Common myeloid progenitor, CD34-positive (primary cell): ENCODE results near the gene SLMAP.

Experiments
- CTCF ChIA-PET: fragments of 350-600 bp; sonication (Branson Sonifier 250); formaldehyde crosslinking; loops from one replicate; lab custom pipeline; 2021; ENCODE audit warnings: antibody characterized with exemption; lab: Charles Lee
- POLR2A ChIA-PET: fragments of 350-600 bp; sonication (Branson Sonifier 250); formaldehyde crosslinking; loops from one replicate; lab custom pipeline; 2021; ENCODE audit warnings: antibody characterized with exemption; lab: Charles Lee
- DNase-seq, 3 donors: peaks; one replicate each; pipeline versions ENCODE4 v3.0.0 to v3.0.0-alpha.2; 2013
- H3K27ac ChIP-seq, 2 experiments: 1 replicate in 1 of 2; 2 replicates in 1 of 2; pipeline ENCODE4 v1.7.0; 2013; ENCODE audit warnings: inconsistent platforms in 2 of 2, low read length in 2 of 2, mild to moderate bottlenecking in 2 of 2, low read depth in 1 of 2, moderate library complexity in 1 of 2; ENCODE audit not compliant: severe bottlenecking in 2 of 2, insufficient read depth in 1 of 2, poor library complexity in 1 of 2
- H3K27me3 ChIP-seq, 5 experiments: replicated peaks in 2 of 5; 1 replicate in 3 of 5; 2 replicates in 2 of 5; pipeline versions ENCODE4 v1.6.1 to v1.7.0; 2013; ENCODE audit warnings: low read length in 4 of 5, mild to moderate bottlenecking in 2 of 5, moderate library complexity in 2 of 5, inconsistent platforms in 1 of 5; ENCODE audit not compliant: insufficient read depth in 5 of 5, control insufficient read depth in 4 of 5
- H3K36me3 ChIP-seq, 4 experiments: 1 replicate in 2 of 4; 2 replicates in 2 of 4; pipeline versions ENCODE4 v1.6.1 to v1.7.0; 2013; ENCODE audit warnings: low read length in 3 of 4, control low read depth in 1 of 4, mild to moderate bottlenecking in 1 of 4; ENCODE audit not compliant: control insufficient read depth in 4 of 4, insufficient read depth in 4 of 4
- H3K4me1 ChIP-seq, 4 experiments: 1 replicate in 3 of 4; 2 replicates in 1 of 4; pipeline versions ENCODE4 v1.6.1 to v1.7.1; 2013; ENCODE audit warnings: low read length in 3 of 4, mild to moderate bottlenecking in 3 of 4, control low read depth in 1 of 4, inconsistent platforms in 1 of 4, moderate library complexity in 1 of 4; ENCODE audit not compliant: control insufficient read depth in 4 of 4, insufficient read depth in 4 of 4; ENCODE audit errors: control extremely low read depth in 1 of 4
- H3K4me3 ChIP-seq, 7 experiments: 1 replicate in 4 of 7; 2 replicates in 3 of 7; pipeline versions ENCODE4 v1.5.1 to v1.7.0; 2013; ENCODE audit warnings: mild to moderate bottlenecking in 7 of 7, low read length in 6 of 7, moderate library complexity in 6 of 7, inconsistent platforms in 2 of 7, low read depth in 2 of 7, control low read depth in 1 of 7; ENCODE audit not compliant: insufficient read depth in 4 of 7, control insufficient read depth in 1 of 7; ENCODE audit errors: extremely low read depth in 1 of 7
- H3K9me3 ChIP-seq, 5 experiments: 1 replicate in 4 of 5; 2 replicates in 1 of 5; pipeline versions ENCODE4 v1.6.1 to v1.7.1; 2013; ENCODE audit warnings: low read length in 4 of 5, mild to moderate bottlenecking in 2 of 5, inconsistent platforms in 1 of 5, low read depth in 1 of 5, moderate library complexity in 1 of 5; ENCODE audit not compliant: control insufficient read depth in 4 of 5, insufficient read depth in 2 of 5; ENCODE audit errors: control extremely low read depth in 1 of 5
- WGBS: methylation state at CpG from one replicate; pipeline ENCODE4 v1.1.5; 2013; ENCODE audit not compliant: insufficient coverage; 5-methylcytosine and 5-hydroxymethylcytosine counted together

SLMAP gene

GRCh38 chr3:57827757-57828156, 71.6 kb downstream of the SLMAP start:
- peaks cover 0 to 10% (median 4%) of the 10 kb centered on the region in 4 experiments for H3K36me3 ChIP-seq
- CTCF ChIA-PET = interaction anchor here (0.9 to 1.4 kb wide), 5 partner anchors 9 to 182 kb away, joined by 3 to 5 read pairs (median 3); no protein-coding TSS in a partner anchor
- no peaks in the 10 kb centered on the region for H3K27me3 ChIP-seq
- H3K4me1 ChIP-seq = peaks cover 0 to 8% (median 2%) of the 10 kb centered on the region in 4 experiments
- no peak for DNase-seq
- H3K4me3 ChIP-seq = no peak overlapping the region
- 100% methylated on average over 1 of the region's 4 CpGs for WGBS
- POLR2A ChIA-PET = no interaction called here
- no peaks in the 10 kb centered on the region for H3K9me3 ChIP-seq
- no peak overlapping the region for H3K27ac ChIP-seq

- H3K27ac ChIP-seq = no peak overlapping the region
- peaks cover 0 to 17% (median 4%) of the 10 kb centered on the region in 4 experiments for H3K36me3 ChIP-seq
- POLR2A ChIA-PET = no interaction called here
- H3K4me3 ChIP-seq = no peak overlapping the region
- CTCF ChIA-PET = interaction anchor here (1.0 to 1.8 kb wide), 3 partner anchors 18 to 162 kb away, joined by 3 to 6 read pairs (median 4); no protein-coding TSS in a partner anchor
- no peaks in the 10 kb centered on the region for H3K9me3 ChIP-seq
- DNase-seq = no peak
- no peaks in the 10 kb centered on the region for H3K4me1 ChIP-seq
- H3K27me3 ChIP-seq = no peaks in the 10 kb centered on the region
Measured at GRCh38 chr3:57832486-57832885, 76.4 kb downstream of the SLMAP start.

- ChIA-PET POLR2A (no interaction called here), CTCF (interaction anchor here (1.0 to 1.3 kb wide), 2 partner anchors 20 to 186 kb away, joined by 3 to 6 read pairs; no protein-coding TSS in a partner anchor)
Measured at GRCh38 chr3:57832900-57833313, 76.8 kb downstream of the SLMAP start.

GRCh38 chr3:57833763-57834162, 77.7 kb downstream of the SLMAP start:
- ChIA-PET CTCF (interaction anchor here (1.0 kb wide), 1 partner anchor 187 kb away, joined by 3 read pairs; no protein-coding TSS in a partner anchor), POLR2A (no interaction called here)
- 100% methylated on average over 1 of the region's 1 CpG for WGBS

More at GRCh38 chr3:57832900-57833313, 76.8 kb downstream of the SLMAP start:
- Histone ChIP-seq H3K36me3 (peaks cover 0 to 17% (median 4%) of the 10 kb centered on the region in 4 experiments), H3K27ac (no peak overlapping the region), H3K9me3 (no peaks in the 10 kb centered on the region), H3K4me3 (no peak overlapping the region), H3K4me1 (no peaks in the 10 kb centered on the region), H3K27me3 (no peaks in the 10 kb centered on the region)
- DNase-seq = no peak
- WGBS = no CpG with 5 or more reads among the region's 1 CpG

GRCh38 chr3:57837686-57838085, 81.6 kb downstream of the SLMAP start:
- Histone ChIP-seq H3K27ac (no peak overlapping the region), H3K27me3 (no peaks in the 10 kb centered on the region), H3K4me1 (no peaks in the 10 kb centered on the region), H3K36me3 (peaks cover 0 to 7% (median 2%) of the 10 kb centered on the region in 4 experiments), H3K4me3 (no peak overlapping the region), H3K9me3 (no peaks in the 10 kb centered on the region)
- 100% methylated on average over 1 of the region's 3 CpGs for WGBS
- ChIA-PET POLR2A (no interaction called here), CTCF (interaction anchor here (1.5 kb wide), 1 partner anchor 10 kb away, joined by 3 read pairs; no protein-coding TSS in a partner anchor)
- DNase-seq = no peak

More at GRCh38 chr3:57833763-57834162, 77.7 kb downstream of the SLMAP start:
- no peaks in the 10 kb centered on the region for H3K4me1 ChIP-seq
- peaks cover 0 to 17% (median 5%) of the 10 kb centered on the region in 4 experiments for H3K36me3 ChIP-seq
- H3K9me3 ChIP-seq = no peaks in the 10 kb centered on the region
- H3K4me3 ChIP-seq = no peak overlapping the region
- H3K27me3 ChIP-seq = no peaks in the 10 kb centered on the region
- no peak overlapping the region for H3K27ac ChIP-seq
- DNase-seq = no peak

GRCh38 chr3:57838627-57839026, 82.5 kb downstream of the SLMAP start:
- WGBS = 100% methylated on average over 3 of the region's 3 CpGs

GRCh38 chr3:57840473-57840872, 84.4 kb downstream of the SLMAP start:
- H3K4me1 ChIP-seq = no peaks in the 10 kb centered on the region
- no peak overlapping the region for H3K27ac ChIP-seq
- CTCF ChIA-PET = interaction anchor here (1.3 to 2.6 kb wide), 2 partner anchors 14 to 16 kb away, joined by 3 to 11 read pairs; no protein-coding TSS in a partner anchor
- H3K36me3 ChIP-seq = peaks cover 0 to 2% (median 1%) of the 10 kb centered on the region in 4 experiments
- POLR2A ChIA-PET = no interaction called here
- H3K27me3 ChIP-seq = no peaks in the 10 kb centered on the region
- DNase-seq = peak in 2 of 3 donors; percentile 38 to 52
- no CpG with 5 or more reads among the region's 1 CpG for WGBS
- no peak overlapping the region for H3K4me3 ChIP-seq
- H3K9me3 ChIP-seq = no peaks in the 10 kb centered on the region

More at GRCh38 chr3:57838627-57839026, 82.5 kb downstream of the SLMAP start:
- CTCF ChIA-PET = interaction anchor here (1.0 to 1.3 kb wide), 2 partner anchors 13 to 14 kb away, joined by 5 to 6 read pairs; no protein-coding TSS in a partner anchor
- Histone ChIP-seq H3K4me1 (no peaks in the 10 kb centered on the region), H3K27ac (no peak overlapping the region), H3K36me3 (peaks cover 0 to 2% (median 1%) of the 10 kb centered on the region in 4 experiments), H3K4me3 (no peak overlapping the region), H3K27me3 (no peaks in the 10 kb centered on the region), H3K9me3 (no peaks in the 10 kb centered on the region)
- DNase-seq = no peak
- POLR2A ChIA-PET = no interaction called here
